ENCODE results near the gene WFDC1. TPM values are rescaled to one million over a fixed set of nuclear protein-coding genes. Genes with fewer than 3 reads are reported as not detected.
A peak's percentile ranks its signal among the peaks of the same experiment; 100 is the strongest.

The WFDC1 gene
- 1 to 10 TPM in 1 of 2 donors, under 1 TPM in 1; 0.78 to 2.3 TPM for total RNA-seq

- 3 to 4% methylated on average over 6 to 28 of the region's 29 CpGs for WGBS, 2 donors
- Histone ChIP-seq H3K36me3 (replicated peaks in 1 of 2; ENCODE audit: insufficient read depth in 1 of 2, low read depth in 2 of 2) (no peaks in the 10 kb centered on the region), H3K4me3 (no peak within 1 kb of the TSS), H3K9me3 (no peaks in the 10 kb centered on the region), H3K27ac (no peak within 1 kb of the TSS), H3K27me3 (no peaks in the 10 kb centered on the region), H3K4me1 (no peaks in the 10 kb centered on the region)
- TF ChIP-seq, protein P1, sequence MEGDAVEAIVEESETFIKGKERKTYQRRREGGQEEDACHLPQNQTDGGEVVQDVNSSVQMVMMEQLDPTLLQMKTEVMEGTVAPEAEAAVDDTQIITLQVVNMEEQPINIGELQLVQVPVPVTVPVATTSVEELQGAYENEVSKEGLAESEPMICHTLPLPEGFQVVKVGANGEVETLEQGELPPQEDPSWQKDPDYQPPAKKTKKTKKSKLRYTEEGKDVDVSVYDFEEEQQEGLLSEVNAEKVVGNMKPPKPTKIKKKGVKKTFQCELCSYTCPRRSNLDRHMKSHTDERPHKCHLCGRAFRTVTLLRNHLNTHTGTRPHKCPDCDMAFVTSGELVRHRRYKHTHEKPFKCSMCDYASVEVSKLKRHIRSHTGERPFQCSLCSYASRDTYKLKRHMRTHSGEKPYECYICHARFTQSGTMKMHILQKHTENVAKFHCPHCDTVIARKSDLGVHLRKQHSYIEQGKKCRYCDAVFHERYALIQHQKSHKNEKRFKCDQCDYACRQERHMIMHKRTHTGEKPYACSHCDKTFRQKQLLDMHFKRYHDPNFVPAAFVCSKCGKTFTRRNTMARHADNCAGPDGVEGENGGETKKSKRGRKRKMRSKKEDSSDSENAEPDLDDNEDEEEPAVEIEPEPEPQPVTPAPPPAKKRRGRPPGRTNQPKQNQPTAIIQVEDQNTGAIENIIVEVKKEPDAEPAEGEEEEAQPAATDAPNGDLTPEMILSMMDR (IDR thresholded peaks at IDR 0.05): no peak
- no peak for TF ChIP-seq POLR2A (IDR thresholded peaks at IDR 0.05)
- peak; percentile 18 for ATAC-seq
- no peak for DNase-seq
- intact Hi-C loops (cut with DNase I): no loop called here
Measured at GRCh38 chr16:84294531-84295142, at the start of gene WFDC1. Gene WFDC1, plus strand, starts transcription at chr16:84294878. Its CDS starts 94 bp downstream, at chr16:84294972.

DNA sequence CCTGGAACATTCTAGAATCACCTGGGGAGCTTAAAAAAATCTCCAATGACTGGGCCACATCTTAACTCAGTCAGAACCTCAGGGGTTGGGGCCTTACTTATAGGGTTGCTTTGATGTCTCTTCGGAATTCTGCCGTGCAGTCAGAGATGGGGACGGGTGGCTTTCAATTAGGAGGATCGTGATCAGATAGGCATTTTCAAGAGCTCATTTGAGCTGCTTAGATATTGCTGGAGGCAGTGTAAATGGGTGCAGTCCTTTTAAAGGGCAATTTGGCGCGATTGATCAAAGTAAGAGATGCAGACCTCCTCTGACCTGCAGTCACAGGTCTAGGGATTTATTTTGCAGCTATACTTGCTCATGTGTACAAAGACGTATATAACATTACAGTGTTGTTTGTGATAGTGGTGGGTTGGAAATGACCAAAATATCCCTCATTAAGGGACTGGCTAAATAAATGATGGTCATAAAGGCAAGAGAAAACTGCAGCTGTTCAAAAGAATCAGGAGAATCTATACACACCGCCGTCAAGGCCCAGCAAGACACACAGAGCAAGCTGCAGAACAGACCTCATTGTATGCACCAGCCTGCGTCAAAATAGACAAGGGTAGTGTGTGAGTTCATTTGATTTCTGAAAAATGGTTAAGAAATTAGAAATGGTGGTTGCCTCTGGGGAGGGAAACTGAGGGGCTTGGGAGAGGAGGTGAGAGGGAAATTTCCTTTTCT is 48.6 kb upstream of the WFDC1 start:
- whole genome bisulfite sequencing, 2 donors: 61 to 68% methylated on average over 10 of the region's 10 CpGs

GRCh38 chr16:84246679-84247077 is 48.0 kb upstream of the WFDC1 start:
- ATAC-seq (no peak), DNase-seq (no peak)
- intact Hi-C loops (cut with DNase I): no loop called here
- TF ChIP-seq, protein P1 (IDR thresholded peaks at IDR 0.05): no peak
- no peak for TF ChIP-seq POLR2A (IDR thresholded peaks at IDR 0.05)
- no peaks in the 10 kb centered on the region for H3K4me1 ChIP-seq
- no peak overlapping the region for H3K27ac ChIP-seq
- H3K9me3 ChIP-seq: no peaks in the 10 kb centered on the region
- peaks cover 0 to 7% of the 10 kb centered on the region in 2 donors for H3K27me3 ChIP-seq
- H3K4me3 ChIP-seq: no peak overlapping the region
- 59 to 74% methylated on average over 4 of the region's 5 CpGs for WGBS, 2 donors
- H3K36me3 ChIP-seq (replicated peaks in 1 of 2; ENCODE audit: insufficient read depth in 1 of 2, low read depth in 2 of 2): no peaks in the 10 kb centered on the region

More for the DNA sequence above, 48.6 kb upstream of the WFDC1 start:
- Histone ChIP-seq H3K27me3 (peaks cover 0 to 7% of the 10 kb centered on the region in 2 donors), H3K36me3 (replicated peaks in 1 of 2; ENCODE audit: insufficient read depth in 1 of 2, low read depth in 2 of 2) (no peaks in the 10 kb centered on the region), H3K9me3 (no peaks in the 10 kb centered on the region), H3K4me3 (no peak overlapping the region), H3K27ac (no peak overlapping the region), H3K4me1 (no peaks in the 10 kb centered on the region)
- TF ChIP-seq POLR2A (IDR thresholded peaks at IDR 0.05): no peak
- TF ChIP-seq, protein P1 (IDR thresholded peaks at IDR 0.05): no peak
- intact Hi-C loops (cut with DNase I): no loop called here
- ATAC-seq (no peak), DNase-seq (no peak)

DNA sequence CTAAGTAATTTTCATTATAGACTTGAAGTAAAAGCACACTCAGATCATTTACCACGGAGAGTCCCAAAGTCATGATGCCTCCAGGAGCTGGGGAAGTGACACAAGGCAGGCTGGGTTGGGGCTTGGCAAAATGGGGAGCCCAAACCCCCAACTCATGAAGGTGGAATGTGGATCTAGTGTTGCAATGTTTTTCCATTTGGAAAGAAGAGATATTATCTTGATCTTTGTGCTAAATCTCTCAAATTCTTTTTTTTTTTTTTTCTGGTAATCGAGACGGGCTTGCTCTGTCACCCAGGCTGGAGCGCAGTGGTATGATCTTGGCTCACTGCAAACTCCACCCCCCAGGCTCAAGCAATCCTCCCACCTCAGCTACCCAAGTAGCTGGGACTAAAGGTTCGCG is 47.3 kb upstream of the WFDC1 start:
- DNase-seq: no peak
- no peaks in the 10 kb centered on the region for H3K9me3 ChIP-seq
- H3K4me3 ChIP-seq: no peak overlapping the region
- peaks cover 0 to 5% of the 10 kb centered on the region in 2 donors for H3K27me3 ChIP-seq
- H3K36me3 ChIP-seq (replicated peaks in 1 of 2; ENCODE audit: insufficient read depth in 1 of 2, low read depth in 2 of 2): no peaks in the 10 kb centered on the region
- intact Hi-C loops (cut with DNase I): no loop called here
- no peak overlapping the region for H3K27ac ChIP-seq
- WGBS, 2 donors: 72 to 84% methylated on average over 6 of the region's 6 CpGs
- H3K4me1 ChIP-seq: no peaks in the 10 kb centered on the region
- TF ChIP-seq, protein P1 (IDR thresholded peaks at IDR 0.05): no peak
- no peak for TF ChIP-seq POLR2A (IDR thresholded peaks at IDR 0.05)
- no peak for ATAC-seq
